GM19035 (cell line): Measurements from ENCODE around the gene APMAP.
"Not testable (repeated sequence)": the region's sequence is repeated elsewhere in the genome, so short reads cannot be mapped to it uniquely, and the experiment has no call there.

ENCODE experiments used
- ATAC-seq: cut with Tn5 transposase; IDR thresholded peaks from one replicate; pipeline ENCODE4 v1.9.1; 2021; ENCODE audit not compliant: unreplicated experiment

APMAP gene

GRCh38 chr20:24935766-24936525 is 56.6 kb downstream of the APMAP start:
- no peak for ATAC-seq

GRCh38 chr20:24935140-24935539 is 57.4 kb downstream of the APMAP start:
- no peak for ATAC-seq

GRCh38 chr20:24934716-24935115 is 57.8 kb downstream of the APMAP start:
- ATAC-seq: no peak

GRCh38 chr20:24934101-24934661 is 58.4 kb downstream of the APMAP start:
- ATAC-seq: no peak

GRCh38 chr20:24933266-24933908 is 59.2 kb downstream of the APMAP start:
- ATAC-seq: no peak

GRCh38 chr20:24931893-24932292 is 60.7 kb downstream of the APMAP start:
- not testable (repeated sequence) for ATAC-seq

- not testable (repeated sequence) for ATAC-seq
Measured at GRCh38 chr20:24930724-24931688, 61.5 kb downstream of the APMAP start.

- not testable (repeated sequence) for ATAC-seq
Measured at GRCh38 chr20:24929867-24930723, 62.5 kb downstream of the APMAP start.

- ATAC-seq: not testable (repeated sequence)
Measured at GRCh38 chr20:24929259-24929658, 63.3 kb downstream of the APMAP start.

GRCh38 chr20:24920706-24921105 is 71.8 kb downstream of the APMAP start:
- ATAC-seq: not testable (repeated sequence)

GRCh38 chr20:24919665-24920064 is 72.9 kb downstream of the APMAP start:
- not testable (repeated sequence) for ATAC-seq

GRCh38 chr20:24918579-24919566 is 73.7 kb downstream of the APMAP start:
- no peak for ATAC-seq

- ATAC-seq: peak; percentile 60
Measured at GRCh38 chr20:24917797-24918578, 74.6 kb downstream of the APMAP start.

GRCh38 chr20:24917056-24917455 is 75.5 kb downstream of the APMAP start:
- no peak for ATAC-seq

- no peak for ATAC-seq
Measured at GRCh38 chr20:24916412-24916811, 76.1 kb downstream of the APMAP start.

GRCh38 chr20:24915892-24916291 is 76.7 kb downstream of the APMAP start:
- ATAC-seq: no peak

GRCh38 chr20:24915440-24915839 is 77.1 kb downstream of the APMAP start:
- no peak for ATAC-seq
